Uterus (tissue), 2 donors: Measurements from ENCODE around the gene CEP250.

Source experiments
- POLR2A ChIP-seq, 2 donors: fragments of 450-650 bp; IDR thresholded peaks; one replicate each; pipeline ENCODE4 v1.6.1; 2016; ENCODE audit warnings: antibody characterized with exemption in 2 of 2, mild to moderate bottlenecking in 1 of 2, moderate library complexity in 1 of 2
- TF ChIP-seq, protein P1 (sequence below), 4 experiments: fragments of 200-600 bp in 2 of 4; fragments of 450-650 bp in 2 of 4; sonication (generic) in 2 of 4; IDR thresholded peaks; one replicate each; pipeline ENCODE4 v1.5.1; 2016 to 2019; ENCODE audit warnings: antibody characterized with exemption in 4 of 4, mild to moderate bottlenecking in 2 of 4, moderate library complexity in 1 of 4

GRCh38 chr20:35432430-35432735, 23.0 kb upstream of the CEP250 start:
- TF ChIP-seq, protein P1, sequence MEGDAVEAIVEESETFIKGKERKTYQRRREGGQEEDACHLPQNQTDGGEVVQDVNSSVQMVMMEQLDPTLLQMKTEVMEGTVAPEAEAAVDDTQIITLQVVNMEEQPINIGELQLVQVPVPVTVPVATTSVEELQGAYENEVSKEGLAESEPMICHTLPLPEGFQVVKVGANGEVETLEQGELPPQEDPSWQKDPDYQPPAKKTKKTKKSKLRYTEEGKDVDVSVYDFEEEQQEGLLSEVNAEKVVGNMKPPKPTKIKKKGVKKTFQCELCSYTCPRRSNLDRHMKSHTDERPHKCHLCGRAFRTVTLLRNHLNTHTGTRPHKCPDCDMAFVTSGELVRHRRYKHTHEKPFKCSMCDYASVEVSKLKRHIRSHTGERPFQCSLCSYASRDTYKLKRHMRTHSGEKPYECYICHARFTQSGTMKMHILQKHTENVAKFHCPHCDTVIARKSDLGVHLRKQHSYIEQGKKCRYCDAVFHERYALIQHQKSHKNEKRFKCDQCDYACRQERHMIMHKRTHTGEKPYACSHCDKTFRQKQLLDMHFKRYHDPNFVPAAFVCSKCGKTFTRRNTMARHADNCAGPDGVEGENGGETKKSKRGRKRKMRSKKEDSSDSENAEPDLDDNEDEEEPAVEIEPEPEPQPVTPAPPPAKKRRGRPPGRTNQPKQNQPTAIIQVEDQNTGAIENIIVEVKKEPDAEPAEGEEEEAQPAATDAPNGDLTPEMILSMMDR (IDR thresholded peaks at IDR 0.05) = no peak
- no peak for TF ChIP-seq POLR2A (IDR thresholded peaks at IDR 0.05)
